Measurements from ENCODE around the gene RIMBP2.
"Not testable (repeated sequence)": the region's sequence is repeated elsewhere in the genome, so short reads cannot be mapped to it uniquely, and the experiment has no call there.

RIMBP2 gene, protein sequence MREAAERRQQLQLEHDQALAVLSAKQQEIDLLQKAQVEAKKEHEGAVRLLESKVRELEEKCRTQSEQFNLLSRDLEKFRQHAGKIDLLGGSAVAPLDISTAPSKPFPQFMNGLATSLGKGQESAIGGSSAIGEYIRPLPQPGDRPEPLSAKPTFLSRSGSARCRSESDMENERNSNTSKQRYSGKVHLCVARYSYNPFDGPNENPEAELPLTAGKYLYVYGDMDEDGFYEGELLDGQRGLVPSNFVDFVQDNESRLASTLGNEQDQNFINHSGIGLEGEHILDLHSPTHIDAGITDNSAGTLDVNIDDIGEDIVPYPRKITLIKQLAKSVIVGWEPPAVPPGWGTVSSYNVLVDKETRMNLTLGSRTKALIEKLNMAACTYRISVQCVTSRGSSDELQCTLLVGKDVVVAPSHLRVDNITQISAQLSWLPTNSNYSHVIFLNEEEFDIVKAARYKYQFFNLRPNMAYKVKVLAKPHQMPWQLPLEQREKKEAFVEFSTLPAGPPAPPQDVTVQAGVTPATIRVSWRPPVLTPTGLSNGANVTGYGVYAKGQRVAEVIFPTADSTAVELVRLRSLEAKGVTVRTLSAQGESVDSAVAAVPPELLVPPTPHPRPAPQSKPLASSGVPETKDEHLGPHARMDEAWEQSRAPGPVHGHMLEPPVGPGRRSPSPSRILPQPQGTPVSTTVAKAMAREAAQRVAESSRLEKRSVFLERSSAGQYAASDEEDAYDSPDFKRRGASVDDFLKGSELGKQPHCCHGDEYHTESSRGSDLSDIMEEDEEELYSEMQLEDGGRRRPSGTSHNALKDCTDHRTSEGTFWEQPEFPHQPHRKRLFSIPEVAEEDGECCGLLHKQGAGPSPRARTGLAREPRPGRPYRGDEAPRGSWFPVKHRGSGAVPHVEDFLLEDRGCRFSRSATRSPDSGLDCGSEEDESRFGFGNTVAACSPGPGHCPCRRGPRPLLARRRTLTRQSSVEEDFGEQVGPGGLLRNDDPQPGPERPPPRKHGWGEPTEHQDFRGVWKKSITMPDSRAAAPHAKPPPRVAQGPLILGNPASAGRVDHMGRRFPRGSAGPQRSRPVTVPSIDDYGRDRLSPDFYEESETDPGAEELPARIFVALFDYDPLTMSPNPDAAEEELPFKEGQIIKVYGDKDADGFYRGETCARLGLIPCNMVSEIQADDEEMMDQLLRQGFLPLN (N-terminal part only)

DNA sequence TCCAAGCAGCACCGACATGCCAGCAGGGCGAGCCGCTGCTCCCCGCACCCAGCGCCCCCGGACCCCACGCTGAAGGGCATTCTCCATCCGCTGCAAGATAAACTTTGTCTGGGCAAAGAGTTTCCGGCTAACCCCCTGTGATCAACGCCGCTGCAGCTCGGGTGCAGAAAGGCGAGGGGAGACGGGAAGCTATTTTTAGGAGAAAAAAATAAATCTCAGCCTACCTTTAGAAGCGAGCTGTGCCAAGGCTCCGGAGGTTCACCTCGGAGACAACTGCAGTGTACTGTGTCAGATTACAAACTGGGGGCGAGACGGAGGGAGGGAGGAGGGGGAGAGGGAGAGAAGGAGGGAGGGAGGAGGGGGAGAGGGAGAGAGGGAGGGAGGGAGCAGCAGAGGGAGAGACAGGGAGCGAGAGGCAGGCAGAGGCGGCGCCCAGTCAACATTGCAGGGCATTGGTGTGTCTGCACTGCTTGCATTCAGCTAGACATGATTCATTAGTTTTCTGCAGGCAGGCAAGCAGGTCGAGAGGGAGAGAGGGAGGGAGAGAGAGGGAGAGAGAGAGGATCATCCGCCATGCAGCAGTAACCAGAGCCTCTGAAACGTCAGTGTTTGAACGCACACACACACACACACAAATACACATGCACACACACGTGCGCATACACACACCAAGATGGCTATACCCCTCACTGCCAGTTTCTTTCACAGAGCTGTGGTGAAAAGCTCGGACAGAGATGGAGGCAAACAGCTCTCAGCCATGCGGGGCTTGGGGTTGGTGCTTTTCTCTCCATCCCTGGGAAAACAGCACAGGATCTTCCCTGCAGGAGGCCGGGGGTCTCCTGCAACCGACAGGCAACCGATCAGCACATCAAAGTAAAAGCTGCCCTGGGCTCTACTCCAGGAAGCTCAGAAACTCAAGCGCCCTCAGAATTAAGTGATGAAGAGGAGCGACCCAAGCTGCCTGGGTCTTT is at the start of gene RIMBP2:
TSS of gene RIMBP2 (minus strand) at position 302 of the 971 bp plus-strand sequence. CDS start 237,286 bp downstream, outside the sequence.
- Mint-ChIP-seq H3K4me3 (peak within 1 kb of the TSS; percentile 5), H3K27me3 (peaks cover 54% of the 10 kb centered on the region), H3K9me3 (no peaks in the 10 kb centered on the region), H3K27ac (no peak within 1 kb of the TSS), H3K36me3 (ENCODE audit: low read depth) (no peaks in the 10 kb centered on the region), H3K4me1 (ENCODE audit: low read depth) (peaks cover 13% of the 10 kb centered on the region)

- H3K4me3 Mint-ChIP-seq: no peak overlapping the region
- H3K36me3 Mint-ChIP-seq (ENCODE audit: low read depth): no peaks in the 10 kb centered on the region
- H3K27me3 Mint-ChIP-seq: peaks cover 22% of the 10 kb centered on the region
- no peak overlapping the region for H3K27ac Mint-ChIP-seq
- no peaks in the 10 kb centered on the region for H3K4me1 Mint-ChIP-seq (ENCODE audit: low read depth)
- H3K9me3 Mint-ChIP-seq: no peaks in the 10 kb centered on the region
Observed at GRCh38 chr12:130765186-130765659, 49.1 kb upstream of the RIMBP2 start.

GRCh38 chr12:130764475-130765185 is 48.5 kb upstream of the RIMBP2 start:
- Mint-ChIP-seq H3K9me3 (no peaks in the 10 kb centered on the region), H3K4me1 (ENCODE audit: low read depth) (no peaks in the 10 kb centered on the region), H3K36me3 (ENCODE audit: low read depth) (no peaks in the 10 kb centered on the region), H3K4me3 (no peak overlapping the region), H3K27ac (no peak overlapping the region), H3K27me3 (peaks cover 23% of the 10 kb centered on the region)

GRCh38 chr12:130764073-130764472 is 48.0 kb upstream of the RIMBP2 start:
- Mint-ChIP-seq H3K27me3 (peaks cover 23% of the 10 kb centered on the region), H3K27ac (no peak overlapping the region)

DNA sequence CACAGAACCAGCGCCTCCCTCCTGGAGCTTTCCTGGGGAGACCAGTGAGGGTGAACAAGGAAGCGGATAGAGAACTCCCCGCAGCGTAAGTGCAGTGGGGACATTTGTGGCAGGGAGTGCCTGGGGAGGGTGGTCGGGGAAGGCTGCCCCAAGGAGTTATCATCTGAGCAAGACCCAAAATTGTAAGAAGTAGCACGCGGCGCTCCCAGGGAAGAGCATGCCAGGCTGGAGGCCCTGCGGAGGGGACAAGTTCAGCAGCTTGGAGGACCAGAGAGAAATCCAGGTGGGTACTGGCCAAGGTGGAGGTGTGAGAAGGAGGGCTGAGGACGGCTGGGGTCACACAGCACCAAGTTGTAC is 46.2 kb upstream of the RIMBP2 start:
- H3K4me3 Mint-ChIP-seq: peak overlapping the region; percentile 36
- H3K27me3 Mint-ChIP-seq: peaks cover 16% of the 10 kb centered on the region
- no peak overlapping the region for H3K27ac Mint-ChIP-seq

More at GRCh38 chr12:130764073-130764472, 48.0 kb upstream of the RIMBP2 start:
- no peaks in the 10 kb centered on the region for H3K9me3 Mint-ChIP-seq
- no peak overlapping the region for H3K4me3 Mint-ChIP-seq
- no peaks in the 10 kb centered on the region for H3K36me3 Mint-ChIP-seq (ENCODE audit: low read depth)
- no peaks in the 10 kb centered on the region for H3K4me1 Mint-ChIP-seq (ENCODE audit: low read depth)

GRCh38 chr12:130761537-130762318 is 45.6 kb upstream of the RIMBP2 start:
- peak overlapping the region; percentile 36 for H3K4me3 Mint-ChIP-seq
- H3K27ac Mint-ChIP-seq: no peak overlapping the region
- no peaks in the 10 kb centered on the region for H3K4me1 Mint-ChIP-seq (ENCODE audit: low read depth)
- no peaks in the 10 kb centered on the region for H3K36me3 Mint-ChIP-seq (ENCODE audit: low read depth)
- peaks cover 16% of the 10 kb centered on the region for H3K27me3 Mint-ChIP-seq
- no peaks in the 10 kb centered on the region for H3K9me3 Mint-ChIP-seq

More for the DNA sequence above, 46.2 kb upstream of the RIMBP2 start:
- H3K36me3 Mint-ChIP-seq (ENCODE audit: low read depth): no peaks in the 10 kb centered on the region
- H3K9me3 Mint-ChIP-seq: no peaks in the 10 kb centered on the region
- no peaks in the 10 kb centered on the region for H3K4me1 Mint-ChIP-seq (ENCODE audit: low read depth)

DNA sequence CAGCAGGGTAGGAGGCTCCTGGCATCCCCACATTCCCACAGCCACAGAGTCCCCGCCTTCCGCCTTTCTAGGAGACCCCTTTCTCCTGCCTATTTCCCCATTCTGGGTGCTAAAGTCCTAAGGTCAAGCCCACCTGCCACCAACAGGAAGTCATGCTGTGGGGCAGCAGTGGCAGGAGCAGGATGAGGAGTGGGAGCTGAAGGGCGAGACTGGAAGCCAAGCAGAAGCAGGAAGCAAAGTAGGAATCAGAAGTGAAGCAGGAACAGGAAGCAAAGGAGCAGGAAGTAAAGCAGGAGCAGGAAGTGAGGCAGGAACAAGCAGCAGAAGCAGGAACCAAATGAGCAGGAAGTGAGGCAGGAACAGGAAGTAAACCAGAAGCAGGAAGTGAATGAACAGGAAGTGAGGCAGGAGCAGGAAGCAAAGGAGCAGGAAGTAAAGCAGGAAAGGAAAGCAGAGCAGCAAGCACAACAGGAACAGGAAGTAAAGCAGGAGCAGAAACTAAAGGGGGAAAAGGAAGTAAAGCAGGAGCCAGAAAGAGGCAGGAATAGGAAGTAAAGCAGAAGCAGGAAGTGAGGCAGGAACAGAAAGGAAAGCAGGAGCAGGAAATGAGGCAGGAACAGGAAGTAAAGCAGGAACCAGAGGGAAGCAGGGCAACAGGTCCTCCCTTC is 38.3 kb upstream of the RIMBP2 start:
- H3K27me3 Mint-ChIP-seq: no peaks in the 10 kb centered on the region
- H3K36me3 Mint-ChIP-seq (ENCODE audit: low read depth): peaks cover 7% of the 10 kb centered on the region
- peaks cover 6% of the 10 kb centered on the region for H3K4me1 Mint-ChIP-seq (ENCODE audit: low read depth)
- peaks cover 6% of the 10 kb centered on the region for H3K9me3 Mint-ChIP-seq
- H3K27ac Mint-ChIP-seq: peak overlapping the region; percentile 81
- H3K4me3 Mint-ChIP-seq: no peak overlapping the region

DNA sequence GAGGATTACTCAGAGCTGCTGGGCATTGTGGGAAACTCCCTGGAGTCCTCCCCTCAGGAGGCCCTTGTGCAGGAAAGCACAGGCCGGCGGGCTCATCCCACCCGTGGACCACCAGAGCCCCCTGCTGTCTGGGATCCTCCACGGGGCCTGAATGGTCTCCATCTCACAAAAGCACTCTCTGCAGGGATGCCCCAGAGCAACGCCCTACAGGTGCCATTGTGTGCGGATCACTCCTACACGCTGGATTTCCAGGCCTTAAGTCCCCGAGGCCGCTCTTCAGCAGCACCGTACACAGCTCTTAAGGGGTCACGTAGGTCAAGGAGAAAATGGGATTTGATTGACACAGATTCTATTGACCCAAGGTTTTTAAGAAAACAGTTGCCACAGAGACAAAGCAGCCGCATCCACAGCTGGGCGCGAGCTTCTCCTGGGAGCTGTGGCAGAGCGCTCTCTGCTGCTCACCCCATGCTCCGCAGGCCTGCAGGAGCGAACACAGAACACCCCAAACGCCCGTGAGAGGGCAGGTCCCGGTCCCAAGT is 36.7 kb upstream of the RIMBP2 start:
- Mint-ChIP-seq H3K27me3 (no peaks in the 10 kb centered on the region), H3K4me3 (no peak overlapping the region), H3K27ac (no peak overlapping the region), H3K36me3 (ENCODE audit: low read depth) (peaks cover 7% of the 10 kb centered on the region), H3K9me3 (peaks cover 6% of the 10 kb centered on the region), H3K4me1 (ENCODE audit: low read depth) (peaks cover 12% of the 10 kb centered on the region)

- H3K4me3 Mint-ChIP-seq; H3K36me3 Mint-ChIP-seq (ENCODE audit: low read depth); H3K9me3 Mint-ChIP-seq; H3K27me3 Mint-ChIP-seq; H3K27ac Mint-ChIP-seq: not testable (repeated sequence)
- H3K4me1 Mint-ChIP-seq (ENCODE audit: low read depth): peaks cover 13% of the 10 kb centered on the region
Observed at GRCh38 chr12:130752037-130752436, 35.9 kb upstream of the RIMBP2 start.

DNA sequence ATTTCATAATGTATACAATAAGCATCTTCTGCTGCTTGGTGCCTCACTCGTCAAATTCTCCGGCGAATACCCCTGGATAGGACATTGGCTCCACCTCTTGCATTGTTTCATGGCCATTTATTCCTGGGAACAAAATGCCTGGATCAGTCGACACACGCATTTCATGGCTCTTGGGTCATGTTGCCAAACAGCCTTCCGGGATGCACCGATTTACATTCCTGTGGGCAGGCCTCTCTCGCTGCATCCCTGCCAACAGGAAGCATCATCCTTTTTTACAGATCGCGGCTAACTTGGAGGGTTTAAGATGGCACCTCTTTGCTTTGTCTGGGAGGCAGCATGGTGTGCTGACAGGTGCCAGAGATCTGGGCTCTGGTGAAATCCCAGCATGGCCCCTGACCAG is 32.7 kb upstream of the RIMBP2 start:
- Mint-ChIP-seq H3K4me1 (ENCODE audit: low read depth) (peaks cover 7% of the 10 kb centered on the region), H3K36me3 (ENCODE audit: low read depth) (no peaks in the 10 kb centered on the region), H3K27me3 (peaks cover 8% of the 10 kb centered on the region), H3K4me3 (no peak overlapping the region), H3K27ac (no peak overlapping the region), H3K9me3 (no peaks in the 10 kb centered on the region)

DNA sequence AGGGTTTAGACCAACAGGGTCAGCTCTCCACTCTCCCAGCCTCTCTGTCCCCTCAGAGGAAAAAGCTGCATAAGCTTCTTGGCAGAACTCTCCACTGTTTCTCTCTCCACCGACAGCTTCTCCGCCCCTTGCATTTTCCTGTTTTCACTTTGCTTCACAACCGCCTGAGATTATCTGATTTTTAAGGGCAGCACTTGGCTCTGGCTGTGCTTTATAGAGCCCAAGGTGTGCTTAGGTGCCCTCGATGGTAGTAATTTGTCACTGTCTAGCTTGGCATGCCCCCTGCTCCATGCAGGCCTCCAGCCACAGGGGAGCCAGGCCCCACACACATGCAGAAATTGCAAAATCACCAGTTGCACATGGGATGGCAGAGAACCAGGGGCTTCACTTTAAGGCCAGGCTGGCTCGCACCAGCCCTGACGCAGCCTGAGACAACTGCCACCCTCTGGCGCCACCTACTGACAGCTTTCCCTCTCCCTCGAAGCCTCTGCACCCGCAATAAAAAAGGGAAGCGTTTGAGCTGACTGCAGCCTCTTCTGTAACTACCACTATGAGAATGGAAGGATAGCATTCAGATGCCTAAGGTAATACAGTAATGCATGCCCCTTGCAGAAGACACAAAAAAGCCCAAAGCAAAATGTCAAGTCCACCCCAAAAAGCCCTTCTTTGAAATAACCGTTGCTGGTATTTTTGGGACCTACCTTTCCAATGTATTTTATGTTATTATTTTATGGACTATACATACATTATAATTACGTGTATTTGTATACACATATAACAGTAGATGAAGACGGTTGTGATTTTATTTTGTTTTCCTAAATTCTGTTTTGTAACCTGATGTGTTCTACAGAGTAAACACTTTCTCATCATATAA is 32.0 kb upstream of the RIMBP2 start:
- Mint-ChIP-seq H3K27ac (no peak overlapping the region), H3K9me3 (no peaks in the 10 kb centered on the region), H3K4me3 (no peak overlapping the region), H3K4me1 (ENCODE audit: low read depth) (peaks cover 7% of the 10 kb centered on the region), H3K36me3 (ENCODE audit: low read depth) (no peaks in the 10 kb centered on the region), H3K27me3 (peaks cover 8% of the 10 kb centered on the region)
